NCI-H2029 treated with DMSO at 0.1 percent for 48 hours (cell line): ENCODE data around the gene IQSEC1.

Experiments
- DNase-seq: peaks from one replicate; lab custom pipeline; 2025; lab: John Stamatoyannopoulos, UW

Gene IQSEC1

GRCh38 chr3:13047296-13048165 is 25.7 kb downstream of the IQSEC1 start:
- no peak for DNase-seq

DNA sequence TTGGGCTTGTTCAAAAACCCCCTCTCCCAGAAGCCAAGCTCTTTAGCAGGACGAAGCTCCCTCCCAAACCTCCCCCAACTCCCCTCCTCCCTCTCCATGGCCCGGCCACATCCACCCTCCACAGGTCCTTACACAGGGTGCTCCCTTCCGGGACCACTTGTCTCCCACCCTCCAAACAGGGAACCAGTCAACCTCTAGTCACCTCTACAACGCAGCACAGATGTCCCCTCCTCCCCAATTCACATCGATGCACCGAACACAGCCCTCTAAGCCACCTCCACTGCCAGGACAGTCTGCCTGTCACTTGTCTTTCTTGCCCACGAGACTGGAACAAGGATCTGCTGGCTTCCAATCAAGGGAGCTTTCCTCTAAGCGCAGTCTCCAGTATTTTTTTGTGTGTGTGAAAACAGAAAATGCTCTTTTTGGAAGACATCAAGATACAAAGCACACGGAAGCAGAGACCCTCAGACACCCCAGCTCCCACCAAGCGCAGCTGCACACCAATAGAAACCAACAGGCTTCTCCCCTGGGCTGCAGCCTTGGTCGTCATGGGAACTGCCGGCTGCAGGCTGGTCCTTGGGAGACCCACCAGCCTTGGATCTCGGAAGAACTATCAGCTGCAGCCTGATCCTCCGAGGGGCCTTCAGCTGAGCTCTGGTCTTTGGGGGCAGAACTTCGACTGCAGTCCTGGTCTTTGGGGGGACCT is 26.5 kb downstream of the IQSEC1 start:
- DNase-seq, result no peak

GRCh38 chr3:13045904-13046568 is 27.2 kb downstream of the IQSEC1 start:
- DNase-seq, result no peak

DNA sequence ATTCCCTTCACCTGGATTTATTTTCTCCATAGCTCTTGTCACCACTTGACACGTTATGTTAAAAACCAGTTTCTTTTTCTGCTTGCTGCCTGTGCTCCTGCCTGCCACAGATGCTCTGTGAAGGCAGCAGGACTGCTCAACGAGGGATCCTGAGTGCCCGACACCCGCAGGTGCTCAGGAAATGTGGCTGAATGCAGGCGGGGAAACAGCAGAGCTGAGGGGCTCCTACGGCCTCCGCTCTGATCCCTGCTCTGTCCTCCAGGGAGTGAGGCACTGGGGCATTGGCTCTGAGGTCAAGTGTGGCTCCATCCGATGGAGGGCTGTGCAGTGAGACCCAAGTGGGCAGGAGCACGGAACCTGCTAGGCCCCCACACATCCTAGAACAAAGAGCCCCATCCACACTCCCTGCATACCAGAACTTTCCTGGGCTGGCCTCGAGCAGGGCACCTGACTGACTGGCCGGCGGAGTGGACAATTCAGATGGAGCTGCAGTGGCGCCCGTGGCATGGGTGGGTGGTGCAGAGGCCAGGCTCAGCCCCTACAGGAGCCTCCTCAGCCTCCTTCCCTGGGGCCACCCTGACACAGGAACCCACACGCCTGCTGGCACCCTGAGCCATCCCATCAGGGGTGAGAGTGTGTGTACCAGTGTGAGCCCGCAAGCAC is 27.9 kb downstream of the IQSEC1 start:
- no peak for DNase-seq

- no peak for DNase-seq
Observed at GRCh38 chr3:13044496-13045240, 28.6 kb downstream of the IQSEC1 start.

DNA sequence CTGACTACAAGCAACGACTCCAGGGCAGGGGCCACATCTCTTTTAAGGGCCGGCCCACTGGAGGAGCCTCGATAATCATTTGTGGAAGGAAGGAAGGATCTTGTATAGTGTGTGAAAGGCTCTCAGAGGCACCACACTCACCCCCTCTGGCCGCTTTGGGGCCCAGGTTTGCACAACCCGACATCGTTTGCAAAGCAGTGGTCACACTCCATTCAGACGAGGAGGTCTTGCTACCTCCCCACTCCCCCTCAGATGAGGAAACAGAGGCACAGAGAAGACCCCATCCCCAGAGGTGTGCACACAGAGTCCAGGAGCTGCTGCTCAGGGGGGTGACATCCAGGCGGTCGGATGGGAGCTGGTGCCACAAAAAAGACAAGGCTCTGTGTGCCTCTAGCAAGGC is 29.6 kb downstream of the IQSEC1 start:
- DNase-seq, result no peak

- no peak for DNase-seq
Observed at GRCh38 chr3:13042715-13043271, 30.4 kb downstream of the IQSEC1 start.

DNA sequence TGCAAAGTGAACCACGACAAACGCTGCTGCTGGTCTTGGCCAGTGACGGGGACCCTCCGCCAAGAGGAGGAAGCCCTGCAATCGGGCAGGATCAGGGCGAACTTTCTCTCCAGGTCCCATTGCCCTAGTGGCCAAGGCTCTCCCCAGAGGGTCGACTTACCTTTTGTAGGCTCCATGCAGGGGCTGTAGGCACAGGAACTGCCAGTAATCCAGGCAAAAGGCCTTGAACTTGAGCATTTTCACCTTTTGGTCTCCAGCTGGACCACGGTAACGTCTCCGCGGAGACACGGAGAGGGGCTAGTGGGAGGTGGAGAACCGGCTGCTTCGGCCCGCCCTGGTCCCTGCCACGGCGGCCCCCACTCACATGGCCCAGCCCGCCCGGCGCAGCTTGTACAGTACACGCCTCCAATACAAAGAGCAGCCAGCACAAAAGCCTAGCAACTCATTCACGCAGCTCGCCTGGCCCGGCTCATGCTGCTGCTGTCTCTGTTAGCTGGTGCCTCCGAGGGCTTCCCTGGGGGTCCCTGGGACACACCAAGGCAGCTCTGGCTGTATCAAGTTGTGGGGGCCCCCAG is 31.0 kb downstream of the IQSEC1 start:
- DNase-seq, result no peak

DNA sequence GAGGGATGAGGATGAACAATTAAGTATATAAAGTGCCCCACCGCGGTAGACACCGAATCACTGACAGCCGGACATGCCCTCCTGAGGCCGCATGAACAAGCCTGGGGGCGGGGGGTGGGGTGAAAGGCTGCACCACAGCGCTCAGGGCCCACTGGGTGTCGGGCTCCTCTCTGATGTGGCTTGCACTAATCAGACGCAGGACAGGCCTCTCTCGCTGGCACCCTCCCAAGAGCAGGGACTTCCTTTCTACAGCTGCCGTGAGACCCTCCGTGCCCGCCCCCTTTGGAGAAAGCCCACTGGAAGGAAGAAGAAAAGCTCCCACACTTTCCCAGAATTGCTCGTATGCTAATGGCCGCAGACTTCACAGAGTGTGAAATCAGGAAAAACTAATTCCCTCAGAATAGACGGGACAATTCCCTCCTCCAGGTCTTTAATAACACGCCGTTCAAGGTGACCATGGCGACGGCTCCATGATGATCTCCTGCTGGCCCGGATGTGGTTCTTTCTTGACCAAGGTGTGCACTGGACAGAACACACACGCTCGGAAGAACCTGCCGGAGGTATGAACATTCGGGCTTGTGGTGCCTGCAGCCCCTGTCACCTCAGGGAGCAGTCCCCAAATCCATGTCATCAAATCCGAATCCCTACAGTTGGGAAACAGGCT is 32.0 kb downstream of the IQSEC1 start:
- no peak for DNase-seq

- no peak for DNase-seq
Observed at GRCh38 chr3:13040361-13041074, 32.7 kb downstream of the IQSEC1 start.

- DNase-seq, result no peak
Observed at GRCh38 chr3:13039213-13039896, 33.9 kb downstream of the IQSEC1 start.

DNA sequence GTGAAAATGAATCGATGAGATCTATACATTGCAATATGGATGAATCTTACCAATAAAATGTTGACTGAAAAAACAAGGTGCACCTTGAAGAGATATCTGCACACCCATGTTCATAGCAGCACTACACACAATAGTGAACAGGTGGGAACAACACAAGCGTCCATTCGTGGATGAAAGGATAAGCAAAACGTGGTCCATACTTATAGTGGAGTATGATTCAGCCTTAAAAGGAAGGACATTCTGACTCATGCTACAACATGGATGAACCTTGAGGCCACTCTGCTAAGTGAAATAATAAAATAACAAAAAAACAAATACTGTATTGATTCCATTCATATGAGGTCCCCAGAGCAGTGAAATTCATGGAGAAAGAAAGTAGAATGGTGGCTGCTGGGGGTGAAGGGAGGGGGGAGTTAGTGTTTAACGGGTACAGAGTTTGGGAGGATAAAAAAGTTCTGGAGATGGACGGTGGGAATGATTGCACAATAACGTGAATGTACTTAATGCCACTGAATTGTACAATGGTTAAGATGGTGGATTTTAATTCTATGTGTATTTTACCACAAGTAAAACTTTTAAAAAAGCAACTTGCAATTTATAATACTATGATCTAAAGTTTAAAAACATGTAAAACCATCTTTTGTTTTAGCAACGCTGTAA is 35.6 kb downstream of the IQSEC1 start:
- DNase-seq, result no peak

GRCh38 chr3:13034861-13035260 is 38.4 kb downstream of the IQSEC1 start:
- DNase-seq, result no peak

- DNase-seq, result no peak
Observed at GRCh38 chr3:13034109-13034800, 39.0 kb downstream of the IQSEC1 start.

DNA sequence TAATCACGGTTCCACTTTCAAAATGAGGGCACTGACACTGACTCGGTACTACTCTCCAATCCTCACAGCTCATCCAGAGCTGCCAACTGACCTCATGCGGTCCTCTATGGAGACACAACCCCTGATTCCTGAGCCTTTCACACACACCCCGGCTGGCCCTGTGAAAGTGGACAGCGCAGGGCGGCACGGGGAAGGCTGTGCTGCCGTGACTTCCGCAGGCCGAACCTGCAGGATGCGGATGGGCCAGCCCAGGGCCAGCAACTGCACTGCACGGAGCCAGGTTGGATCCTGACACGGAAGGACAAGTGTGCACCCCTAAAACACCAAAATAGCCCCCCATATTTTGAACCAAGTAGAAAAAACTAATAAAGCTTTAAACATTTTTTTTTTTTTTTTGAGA is 41.0 kb downstream of the IQSEC1 start:
- DNase-seq, result no peak

DNA sequence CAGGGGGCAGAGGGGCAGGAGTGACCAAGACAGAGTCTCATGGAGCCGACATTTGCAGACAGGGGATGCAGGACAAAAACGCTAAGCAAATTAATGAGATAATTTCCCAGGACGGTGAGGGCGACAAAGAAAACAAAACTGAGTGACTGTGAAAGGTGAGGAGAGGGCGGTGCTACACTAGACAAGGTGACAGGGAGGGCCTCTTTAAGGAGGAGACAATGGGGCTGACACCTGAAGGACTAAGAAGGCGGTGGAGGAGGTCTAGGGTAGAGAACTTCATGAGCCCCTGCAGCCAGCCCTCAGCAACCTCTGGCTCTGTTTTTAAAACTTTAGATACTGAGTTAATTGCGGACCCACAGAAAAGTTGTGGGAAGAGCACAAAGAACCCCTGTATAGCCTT is 41.6 kb downstream of the IQSEC1 start:
- DNase-seq, result no peak

DNA sequence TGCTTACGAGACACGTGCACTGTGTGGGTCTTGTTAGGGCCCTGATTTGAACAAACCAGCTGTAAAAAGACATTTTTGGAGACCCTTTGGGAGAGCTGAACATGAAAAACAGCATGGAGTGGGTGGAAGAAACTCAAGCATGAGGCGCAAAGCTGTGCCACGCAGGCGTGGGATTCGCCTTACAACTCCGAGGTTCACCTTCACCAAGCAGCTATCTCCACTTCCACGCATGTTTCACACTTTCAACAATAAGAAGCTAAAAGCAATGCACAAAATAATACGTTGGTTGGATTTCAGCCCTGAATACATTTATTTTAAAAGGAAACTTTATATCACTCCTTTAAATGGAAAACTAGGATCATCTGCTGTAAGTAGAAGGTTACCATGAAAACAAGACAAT is 42.5 kb downstream of the IQSEC1 start:
- no peak for DNase-seq
